HG02678 (cell line): ENCODE measurements around the gene UNC119B.

Experiments
- ATAC-seq: cut with Tn5 transposase; IDR thresholded peaks from one replicate; pipeline ENCODE4 v1.9.1; 2021; ENCODE audit warnings: mild to moderate bottlenecking, moderate library complexity; ENCODE audit not compliant: unreplicated experiment

Gene UNC119B

GRCh38 chr12:120738252-120739030, 28.2 kb downstream of the UNC119B start:
- ATAC-seq, result no peak

DNA sequence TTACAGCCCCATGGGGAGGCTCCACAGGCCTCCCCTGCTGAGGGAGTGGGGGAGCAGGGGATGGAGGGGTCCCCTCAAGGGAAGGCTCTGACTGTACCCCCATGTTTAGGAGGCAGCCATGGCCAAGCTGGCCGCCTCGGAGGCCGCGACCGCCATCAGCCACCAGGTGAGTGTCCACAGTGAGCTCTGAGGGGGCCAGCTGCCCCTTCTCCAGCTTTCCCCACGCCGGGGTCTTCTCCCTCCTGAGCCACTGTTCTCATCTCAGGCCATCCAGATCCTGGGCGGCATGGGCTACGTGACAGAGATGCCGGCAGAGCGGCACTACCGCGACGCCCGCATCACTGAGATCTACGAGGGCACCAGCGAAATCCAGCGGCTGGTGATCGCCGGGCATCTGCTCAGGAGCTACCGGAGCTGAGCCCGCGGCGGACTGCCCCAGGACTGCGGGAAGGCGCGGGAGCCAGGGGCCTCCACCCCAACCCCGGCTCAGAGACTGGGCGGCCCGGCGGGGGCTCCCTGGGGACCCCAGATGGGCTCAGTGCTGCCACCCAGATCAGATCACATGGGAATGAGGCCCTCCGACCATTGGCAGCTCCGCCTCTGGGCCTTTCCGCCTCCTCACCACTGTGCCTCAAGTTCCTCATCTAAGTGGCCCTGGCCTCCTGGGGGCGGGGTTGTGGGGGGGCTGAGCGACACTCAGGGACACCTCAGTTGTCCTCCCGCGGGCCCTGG, 28.9 kb downstream of the UNC119B start:
- ATAC-seq, result no peak

DNA sequence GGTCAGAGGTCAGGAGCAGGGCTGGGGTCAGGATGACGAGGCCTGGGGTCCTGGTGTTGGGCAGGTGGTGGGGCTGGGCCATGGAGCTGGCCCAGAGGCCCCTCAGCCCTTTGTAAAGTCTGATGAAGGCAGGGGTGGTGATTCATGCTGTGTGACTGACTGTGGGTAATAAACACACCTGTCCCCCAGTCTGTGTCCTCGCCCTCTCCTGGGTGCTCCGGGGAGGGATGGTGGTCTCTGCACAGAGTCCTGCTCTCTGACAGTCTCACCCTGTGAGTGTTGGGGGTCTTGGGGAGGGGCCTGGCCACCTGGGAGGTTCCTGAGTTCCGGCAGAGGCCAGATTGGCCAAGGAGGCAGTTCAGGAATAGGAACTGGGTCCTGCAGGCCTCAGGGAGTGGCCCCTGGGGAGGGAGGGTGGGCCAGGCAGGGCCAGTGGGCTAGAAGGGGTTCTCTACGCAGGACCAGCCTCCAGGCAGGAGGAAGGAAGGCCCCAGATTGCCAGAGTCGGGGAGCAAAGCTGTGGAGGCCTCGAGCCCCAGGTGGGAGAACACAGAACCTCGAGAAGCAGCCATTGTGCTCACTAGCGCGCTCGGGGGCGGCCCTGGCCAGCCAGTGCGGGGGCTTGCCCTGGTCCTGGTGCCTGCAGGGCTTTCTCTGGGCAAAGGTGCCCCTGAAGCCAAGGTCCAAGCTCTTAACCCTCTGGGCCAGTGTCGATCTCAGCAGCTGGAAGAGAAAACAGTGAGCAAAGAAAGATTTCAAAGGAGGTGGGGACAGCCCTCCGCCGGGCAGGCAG, 29.8 kb downstream of the UNC119B start:
- no peak for ATAC-seq

DNA sequence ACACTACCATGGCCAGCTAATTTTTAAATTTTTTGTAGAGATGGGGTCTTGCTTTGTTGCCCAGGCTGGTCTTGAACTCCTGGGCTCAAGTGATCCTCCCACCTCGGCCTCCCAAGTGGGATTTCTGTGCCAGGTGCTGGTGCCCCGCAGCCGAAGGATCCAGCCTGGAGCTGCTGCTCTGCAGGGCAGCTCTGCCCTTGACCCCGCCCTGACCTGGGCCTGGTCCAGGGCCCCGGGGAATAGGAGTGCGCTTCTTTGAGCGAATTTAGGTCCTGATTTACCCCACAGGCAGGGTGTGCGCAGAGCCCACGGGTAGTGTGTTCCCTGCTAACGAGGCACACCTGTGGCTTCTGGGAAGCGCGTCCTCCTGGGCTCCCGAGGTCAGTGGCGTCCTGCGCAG, 30.6 kb downstream of the UNC119B start:
- no peak for ATAC-seq

DNA sequence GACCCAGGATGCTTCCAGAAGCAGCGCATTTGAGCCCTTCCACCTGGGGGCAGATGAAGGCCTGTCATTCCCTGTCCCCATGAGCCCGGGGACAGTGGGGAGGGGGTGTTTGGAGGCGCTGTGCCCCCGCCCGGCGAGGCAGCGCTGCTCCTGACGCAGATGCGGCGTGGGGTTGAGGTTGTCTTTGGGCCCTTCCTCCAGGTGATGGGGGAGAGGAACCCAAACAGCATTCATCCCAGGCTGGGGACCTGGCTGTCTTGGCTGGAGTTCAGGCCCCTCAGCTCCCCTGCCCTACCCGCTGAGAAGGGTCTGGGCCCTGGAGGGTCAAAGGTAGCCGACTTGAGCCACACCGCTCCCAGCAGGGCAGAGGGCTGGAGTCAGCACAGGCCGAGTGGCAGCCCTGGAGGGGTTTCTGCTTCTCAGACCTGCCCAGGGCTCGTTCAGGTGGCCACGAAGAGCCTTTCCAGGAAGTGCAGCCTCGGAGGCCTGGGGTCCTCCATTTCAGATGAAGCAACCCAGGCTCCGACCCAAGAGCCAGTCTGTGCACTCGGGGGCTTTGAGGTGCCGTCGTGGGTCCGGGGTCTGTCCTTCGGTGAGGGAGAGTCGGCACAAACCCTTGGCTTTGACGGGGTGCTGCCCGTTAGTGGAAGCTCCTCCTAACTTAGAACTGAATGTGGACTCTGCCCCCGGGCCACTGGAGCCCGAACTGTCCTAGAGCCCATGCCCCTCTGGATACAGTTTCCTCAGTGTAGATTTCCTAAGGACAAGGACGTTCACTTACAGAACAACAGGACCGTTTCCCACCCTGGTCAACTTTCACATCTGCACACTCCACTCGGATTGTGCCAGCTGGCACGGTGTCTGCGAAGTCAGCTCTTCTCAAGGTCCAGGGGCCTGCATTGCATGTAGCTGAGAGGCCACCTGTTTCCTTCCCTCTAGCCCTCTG, 31.5 kb downstream of the UNC119B start:
- ATAC-seq, result no peak

- ATAC-seq, result no peak
Measured at GRCh38 chr12:120744922-120745493, 34.8 kb downstream of the UNC119B start.

DNA sequence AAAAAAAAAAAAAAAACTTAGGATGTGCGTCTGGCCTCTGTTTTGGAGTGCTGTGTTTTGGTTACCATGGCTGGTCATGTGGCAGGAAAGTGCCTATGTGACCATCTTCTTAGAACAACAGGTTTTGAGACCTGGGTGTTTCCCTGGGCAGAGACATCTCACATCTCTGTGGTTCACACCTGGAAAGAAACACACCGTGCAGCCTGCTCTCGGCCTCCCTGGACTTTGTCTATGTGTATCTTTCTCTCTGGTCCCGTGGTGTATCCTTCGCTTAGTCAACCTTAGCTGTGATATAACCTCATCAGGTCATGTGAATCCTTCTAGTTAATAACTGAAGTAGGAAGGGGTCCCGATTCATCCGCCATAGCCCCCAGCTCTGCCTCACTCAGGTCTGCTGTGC, 38.0 kb downstream of the UNC119B start:
- ATAC-seq, result no peak

- ATAC-seq, result no peak
Measured at GRCh38 chr12:120749256-120749655, 39.0 kb downstream of the UNC119B start.

- ATAC-seq, result no peak
Measured at GRCh38 chr12:120750806-120751205, 40.5 kb downstream of the UNC119B start.

DNA sequence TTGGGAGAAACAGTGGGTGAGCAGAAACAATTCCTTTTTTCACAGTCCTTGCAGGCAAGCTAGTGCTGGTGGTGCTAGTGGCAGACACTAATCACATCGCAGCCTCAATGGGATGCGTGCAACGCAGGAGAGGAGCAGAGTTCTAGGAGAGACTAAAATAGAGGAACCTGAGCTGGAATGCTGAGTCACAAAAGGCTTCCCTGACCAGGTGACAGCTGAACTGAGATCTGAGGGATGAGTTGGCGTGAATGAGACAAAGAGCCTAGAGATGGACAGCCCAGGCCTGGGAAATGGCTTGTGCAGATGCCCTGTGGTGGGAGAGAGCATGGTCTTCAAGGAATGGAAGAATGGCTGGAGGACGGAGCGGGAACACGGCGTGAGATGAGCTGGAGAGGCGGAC, 41.1 kb downstream of the UNC119B start:
- ATAC-seq, result no peak

- ATAC-seq, result no peak
Measured at GRCh38 chr12:120754792-120755191, 44.5 kb downstream of the UNC119B start.

GRCh38 chr12:120755269-120755668, 45.0 kb downstream of the UNC119B start:
- ATAC-seq, result no peak

DNA sequence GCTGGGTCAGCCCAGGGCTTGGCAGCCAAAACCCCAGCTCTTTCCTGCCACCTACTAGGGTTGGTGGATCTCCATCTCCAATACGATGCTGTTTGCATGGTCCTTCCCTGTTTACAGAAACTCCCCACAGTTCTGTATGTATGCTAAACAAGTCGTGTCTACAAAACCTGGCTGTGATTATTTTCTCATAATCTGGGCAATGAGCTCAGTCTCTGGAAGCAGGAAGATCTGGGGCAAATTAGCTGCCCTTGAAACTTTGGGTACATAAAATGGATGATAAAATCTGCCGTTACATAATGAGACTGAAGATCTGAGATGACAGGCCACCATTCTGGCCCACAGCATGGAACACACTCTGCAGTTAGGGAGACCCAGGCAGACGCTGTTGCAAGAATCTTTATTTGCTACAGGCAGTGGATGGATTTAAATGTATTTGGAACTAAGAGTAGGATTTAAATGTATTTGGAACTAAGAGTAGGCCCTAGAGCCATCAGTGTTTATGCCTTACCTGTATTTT, 47.0 kb downstream of the UNC119B start:
- ATAC-seq, result no peak

GRCh38 chr12:120757949-120758348, 47.7 kb downstream of the UNC119B start:
- no peak for ATAC-seq

DNA sequence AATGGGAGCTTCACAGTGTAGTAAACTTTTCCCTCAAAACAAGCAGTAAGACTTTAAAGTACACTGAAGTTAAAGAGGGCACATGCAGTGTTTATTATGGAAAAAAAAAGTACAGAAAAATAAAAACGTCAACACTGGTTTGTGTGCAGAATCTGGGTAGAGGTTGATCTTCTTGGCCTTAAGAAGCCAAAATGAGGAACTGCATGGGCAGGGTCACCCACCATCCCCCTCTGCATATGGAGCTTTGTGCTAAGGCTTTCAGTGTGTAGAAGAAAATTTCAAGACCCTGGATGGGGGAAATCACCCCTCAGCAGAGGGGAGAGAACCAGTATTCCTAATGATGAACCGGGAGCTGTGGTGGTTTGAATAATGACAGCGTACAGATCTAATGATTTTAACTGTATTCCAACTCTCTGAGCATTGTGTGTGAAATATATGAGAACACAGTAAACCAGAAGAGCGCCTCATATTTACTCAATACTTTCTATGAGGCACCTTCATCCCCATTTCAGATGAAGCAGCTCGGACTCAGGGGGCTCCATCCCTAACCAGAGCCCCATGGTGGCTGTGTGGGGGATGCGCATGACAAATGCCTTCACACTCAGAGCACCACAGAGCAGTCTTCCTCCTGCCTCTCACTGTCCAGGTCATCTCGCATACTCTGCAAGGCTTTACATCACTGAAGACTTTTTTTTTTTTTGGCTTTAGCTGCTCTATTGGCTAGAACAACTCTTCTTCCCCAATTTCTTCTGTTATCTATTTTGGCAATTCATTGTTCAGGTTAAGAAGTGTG, 48.7 kb downstream of the UNC119B start:
- ATAC-seq, result no peak

DNA sequence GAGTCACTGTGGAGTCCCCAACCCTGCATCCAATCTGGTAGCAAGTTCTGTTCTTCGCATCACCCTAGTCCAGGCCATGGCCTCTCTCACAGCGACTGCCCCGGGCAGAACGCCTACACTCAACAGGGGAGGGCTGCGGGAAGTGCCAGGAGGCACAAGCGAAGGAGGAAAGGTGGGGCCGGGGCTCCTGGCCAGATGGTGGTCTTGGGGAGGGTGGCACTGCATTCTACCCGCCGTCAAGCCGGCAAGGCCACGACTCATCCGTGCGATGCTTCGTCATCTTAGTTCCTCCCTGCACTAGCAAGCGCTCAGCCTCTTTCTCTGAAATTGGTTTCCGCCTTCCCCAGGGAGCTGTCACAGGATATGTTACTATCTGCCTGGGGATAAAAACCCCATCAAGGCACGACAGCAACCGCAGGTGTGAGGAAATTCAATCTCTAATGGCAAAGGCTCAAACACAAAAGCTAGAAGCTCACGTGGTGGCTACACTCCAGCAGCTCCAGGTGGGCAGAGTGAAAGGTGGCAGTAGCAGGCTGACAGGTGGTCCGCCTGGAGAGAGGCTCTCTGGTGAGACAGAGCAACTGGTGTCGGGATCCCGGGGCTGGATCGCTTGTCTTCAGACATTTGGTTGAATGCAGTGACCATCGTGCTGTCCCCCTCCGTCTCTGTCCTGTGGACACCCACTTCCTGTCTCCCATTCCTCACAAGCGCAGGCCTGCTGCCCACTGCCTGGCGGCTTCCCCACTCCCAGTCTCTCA, 49.5 kb downstream of the UNC119B start:
- no peak for ATAC-seq

DNA sequence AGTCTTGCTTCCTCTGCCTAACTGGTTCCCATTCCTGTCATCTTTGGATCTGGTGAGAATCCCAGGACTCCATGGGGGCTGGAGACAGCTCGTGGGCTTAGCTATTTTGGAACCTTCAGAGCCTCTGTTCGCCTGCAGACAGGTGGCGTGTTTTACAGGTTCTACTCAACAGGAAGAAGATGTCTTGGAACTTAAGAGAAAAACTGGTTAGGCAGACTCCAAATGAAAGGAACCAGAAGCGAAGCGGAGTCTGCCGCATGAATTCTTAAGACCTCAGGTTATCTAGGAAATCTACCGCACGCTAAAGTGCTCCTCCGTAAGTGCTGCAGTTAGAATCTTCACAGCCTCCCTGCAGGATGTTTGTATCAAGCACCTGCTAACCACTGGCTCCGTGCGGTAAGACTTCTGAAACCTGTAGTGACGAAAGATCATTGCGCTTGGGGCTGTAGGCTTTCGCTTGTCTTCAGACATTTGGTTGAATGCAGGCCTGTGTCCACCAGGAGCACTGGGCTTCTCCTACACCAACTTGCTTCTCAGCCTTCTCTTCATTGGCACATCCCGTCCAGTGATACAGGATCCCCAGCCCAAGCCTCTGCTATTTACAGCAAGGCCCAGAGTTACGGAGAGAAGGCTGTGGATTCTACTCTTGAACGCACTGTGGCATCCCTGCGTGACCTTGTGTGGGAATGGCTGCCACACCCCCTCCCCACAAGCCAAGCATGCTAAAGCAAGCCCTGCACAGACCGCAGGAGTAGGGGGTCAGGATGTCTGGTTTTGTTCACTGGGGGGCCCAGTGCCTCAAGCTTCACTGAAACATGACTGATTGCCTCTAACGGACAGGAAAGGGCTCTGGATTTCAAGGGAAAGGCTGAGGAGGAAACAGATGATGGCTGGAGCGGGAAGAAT, 50.3 kb downstream of the UNC119B start:
- no peak for ATAC-seq
